Gastrocnemius medialis (tissue), 4 donors: ENCODE measurements around the gene THSD7A.

Experiments used
- CTCF ChIP-seq, 5 experiments: fragments of 450-650 bp in 3 of 5; fragments of 200-600 bp in 2 of 5; sonication (generic) in 2 of 5; IDR thresholded peaks in 4 of 5; conservative IDR thresholded peaks in 1 of 5; 1 replicate in 4 of 5; 2 replicates in 1 of 5; pipeline ENCODE4 v1.5.1; 2016 to 2019; ENCODE audit warnings: antibody characterized with exemption in 5 of 5, mild to moderate bottlenecking in 3 of 5, moderate library complexity in 3 of 5
- POLR2A ChIP-seq, 2 donors: fragments of 450-650 bp; IDR thresholded peaks; one replicate each; pipeline ENCODE4 v1.6.1; 2017; ENCODE audit warnings: antibody characterized with exemption in 2 of 2, mild to moderate bottlenecking in 2 of 2, moderate library complexity in 2 of 2

GRCh38 chr7:11776039-11776438, 56.0 kb downstream of the THSD7A start:
- TF ChIP-seq CTCF (IDR thresholded peaks at IDR 0.05 in 4 of 5, conservative IDR thresholded peaks at IDR 0.05 in 1 of 5) = no peak
- TF ChIP-seq POLR2A (IDR thresholded peaks at IDR 0.05) = no peak
